Measurements from ENCODE around the gene TMEM140. TPM values are rescaled to one million over a fixed set of nuclear protein-coding genes. Genes with fewer than 3 reads are reported as not detected.

The TMEM140 gene
- total RNA-seq, 1 donor from 2014 or later = not detected

- Mint-ChIP-seq H3K27ac (ENCODE audit: unreplicated experiment) (no peak overlapping the region), H3K27me3 (ENCODE audit: low read depth) (peaks cover 36% of the 10 kb centered on the region), H3K36me3 (ENCODE audit: low read depth) (peaks cover 3% of the 10 kb centered on the region), H3K9me3 (ENCODE audit: low read depth) (peaks cover 13% of the 10 kb centered on the region), H3K4me3 (ENCODE audit: unreplicated experiment) (no peak overlapping the region), H3K4me1 (ENCODE audit: low read depth) (no peaks in the 10 kb centered on the region)
- no peak for TF ChIP-seq CTCF (IDR thresholded peaks at IDR 0.05)
- no peak for DNase-seq (ENCODE audit: low spot score)
Observed at GRCh38 chr7:135128931-135129330, 18.9 kb upstream of the TMEM140 start.

GRCh38 chr7:135129579-135129978 lies 18.3 kb upstream of the TMEM140 start:
- H3K27ac Mint-ChIP-seq (ENCODE audit: unreplicated experiment) = no peak overlapping the region
- no peaks in the 10 kb centered on the region for H3K4me1 Mint-ChIP-seq (ENCODE audit: low read depth)

GRCh38 chr7:135143885-135144668 lies 3.8 kb upstream of the TMEM140 start:
- peaks cover 2% of the 10 kb centered on the region for H3K36me3 Mint-ChIP-seq (ENCODE audit: low read depth)
- peaks cover 5% of the 10 kb centered on the region for H3K4me1 Mint-ChIP-seq (ENCODE audit: low read depth)
- no peak overlapping the region for H3K27ac Mint-ChIP-seq (ENCODE audit: unreplicated experiment)
- H3K27me3 Mint-ChIP-seq (ENCODE audit: low read depth) = peaks cover 13% of the 10 kb centered on the region
- DNase-seq (ENCODE audit: low spot score) = no peak
- H3K9me3 Mint-ChIP-seq (ENCODE audit: low read depth) = peaks cover 5% of the 10 kb centered on the region
- TF ChIP-seq CTCF (IDR thresholded peaks at IDR 0.05) = no peak
- H3K4me3 Mint-ChIP-seq (ENCODE audit: unreplicated experiment) = no peak overlapping the region

More at GRCh38 chr7:135129579-135129978, 18.3 kb upstream of the TMEM140 start:
- Mint-ChIP-seq H3K4me3 (ENCODE audit: unreplicated experiment) (no peak overlapping the region), H3K36me3 (ENCODE audit: low read depth) (peaks cover 3% of the 10 kb centered on the region), H3K9me3 (ENCODE audit: low read depth) (peaks cover 13% of the 10 kb centered on the region), H3K27me3 (ENCODE audit: low read depth) (peaks cover 30% of the 10 kb centered on the region)
- no peak for TF ChIP-seq CTCF (IDR thresholded peaks at IDR 0.05)
- DNase-seq (ENCODE audit: low spot score) = no peak

- H3K9me3 Mint-ChIP-seq (ENCODE audit: low read depth) = no peaks in the 10 kb centered on the region
- H3K4me3 Mint-ChIP-seq (ENCODE audit: unreplicated experiment) = no peak overlapping the region
- TF ChIP-seq CTCF (IDR thresholded peaks at IDR 0.05) = no peak
- peaks cover 5% of the 10 kb centered on the region for H3K4me1 Mint-ChIP-seq (ENCODE audit: low read depth)
- DNase-seq (ENCODE audit: low spot score) = no peak
- peak overlapping the region; percentile 28 for H3K27ac Mint-ChIP-seq (ENCODE audit: unreplicated experiment)
- H3K27me3 Mint-ChIP-seq (ENCODE audit: low read depth) = no peaks in the 10 kb centered on the region
- H3K36me3 Mint-ChIP-seq (ENCODE audit: low read depth) = no peaks in the 10 kb centered on the region
Observed at GRCh38 chr7:135147341-135147898, 452 bp upstream of the TMEM140 start.

- DNase-seq (ENCODE audit: low spot score) = no peak
- peaks cover 22% of the 10 kb centered on the region for H3K9me3 Mint-ChIP-seq (ENCODE audit: low read depth)
- H3K4me3 Mint-ChIP-seq (ENCODE audit: unreplicated experiment) = no peak overlapping the region
- peaks cover 5% of the 10 kb centered on the region for H3K4me1 Mint-ChIP-seq (ENCODE audit: low read depth)
- peaks cover 10% of the 10 kb centered on the region for H3K36me3 Mint-ChIP-seq (ENCODE audit: low read depth)
- H3K27me3 Mint-ChIP-seq (ENCODE audit: low read depth) = no peaks in the 10 kb centered on the region
- no peak overlapping the region for H3K27ac Mint-ChIP-seq (ENCODE audit: unreplicated experiment)
- TF ChIP-seq CTCF (IDR thresholded peaks at IDR 0.05) = no peak
Observed at GRCh38 chr7:135150072-135150782, 2.4 kb downstream of the TMEM140 start.

Data from chondrocyte (in vitro differentiated cells).